ENCODE data around the gene EXT2. TPM values are rescaled to one million over a fixed set of nuclear protein-coding genes. Genes with fewer than 3 reads are reported as not detected.

Gene EXT2
- total and polyA plus RNA-seq, 7 donors, result 11.0 to 23.5 (median 21.4) TPM

DNA sequence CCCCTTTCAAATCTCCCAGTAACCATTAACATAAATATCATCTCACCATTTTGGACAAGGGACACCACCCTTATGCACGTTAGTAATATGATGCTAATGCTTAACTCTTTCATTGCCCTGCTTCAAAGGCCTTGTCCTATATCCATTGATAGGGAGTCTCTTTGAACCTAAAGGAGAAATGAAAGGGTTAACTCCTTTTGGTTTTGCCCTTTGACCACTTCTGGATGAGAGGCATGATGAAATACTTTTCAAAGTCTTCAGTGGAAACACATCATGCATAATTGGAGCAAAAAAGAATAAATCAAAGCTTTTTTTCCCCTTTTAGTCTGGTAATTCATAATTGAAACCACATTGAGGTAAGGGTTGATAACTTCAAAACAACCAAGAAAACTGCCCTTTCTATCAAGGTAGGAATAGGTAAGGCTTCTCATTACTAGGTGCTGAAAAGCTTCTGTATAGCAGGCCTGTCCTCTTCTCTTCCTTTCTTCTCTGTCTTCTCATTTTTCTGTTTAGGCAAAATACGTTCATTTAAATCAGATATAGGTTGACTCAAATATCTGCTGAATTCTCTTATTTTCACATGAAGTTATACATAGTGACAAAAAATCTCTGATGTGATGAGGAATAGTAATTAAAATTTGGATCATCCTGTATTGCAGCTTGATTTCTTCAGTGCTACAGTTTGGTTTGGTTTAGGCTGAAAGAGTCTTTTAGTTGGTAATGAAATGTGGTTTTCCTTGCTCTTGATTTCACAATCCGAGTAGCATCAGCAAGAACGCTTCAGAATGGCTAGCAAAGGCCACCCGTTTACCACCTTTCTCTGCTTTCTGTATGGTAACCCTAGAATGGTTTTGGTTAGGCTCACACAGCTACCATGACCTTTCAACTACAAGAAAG lies 94.8 kb downstream of the EXT2 start:
- intact Hi-C loops (cut with DNase I), result no loop called here
- no peak for TF ChIP-seq CTCF (IDR thresholded peaks at IDR 0.05)
- no peaks in the 10 kb centered on the region for H3K27me3 ChIP-seq (ENCODE audit: insufficient read depth in 3 of 3, low read length in 2 of 3)
- ATAC-seq (no peak), DNase-seq (no peak)
- no peak overlapping the region for H3K27ac ChIP-seq
- peaks cover 18% of the 10 kb centered on the region for H3K9me3 ChIP-seq
- no peak overlapping the region for H3K4me3 ChIP-seq
- H3K4me1 ChIP-seq, result peaks cover 3% of the 10 kb centered on the region
- 89 to 90% (median 90%) methylated on average over 5 of the region's 5 CpGs for WGBS, 3 donors
- no peaks in the 10 kb centered on the region for H3K36me3 ChIP-seq (ENCODE audit: insufficient read depth in 1 of 2, low read depth in 1 of 2)

DNA sequence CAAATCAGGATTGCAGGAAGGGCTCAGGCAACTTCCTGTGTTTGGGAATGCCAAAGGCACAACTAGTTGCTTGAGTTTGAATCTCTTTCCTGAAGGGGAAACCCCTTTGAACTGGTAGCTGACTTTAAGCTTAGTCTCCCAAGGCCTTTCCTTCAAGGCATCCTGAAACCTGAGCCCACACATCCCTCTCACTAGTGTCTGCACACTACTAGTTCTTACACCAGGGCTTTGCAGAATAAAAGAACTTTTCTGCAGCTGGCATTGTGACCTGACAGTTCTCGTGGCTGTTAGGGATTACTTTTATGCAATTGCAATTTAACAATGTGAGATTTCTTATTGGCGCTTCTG lies 95.4 kb downstream of the EXT2 start:
- Histone ChIP-seq H3K36me3 (ENCODE audit: insufficient read depth in 1 of 2, low read depth in 1 of 2) (no peaks in the 10 kb centered on the region), H3K4me3 (no peak overlapping the region), H3K9me3 (peaks cover 18% of the 10 kb centered on the region), H3K4me1 (peaks cover 3% of the 10 kb centered on the region), H3K27me3 (ENCODE audit: insufficient read depth in 3 of 3, low read length in 2 of 3) (no peaks in the 10 kb centered on the region), H3K27ac (no peak overlapping the region)
- no peak for TF ChIP-seq CTCF (IDR thresholded peaks at IDR 0.05)
- no peak for DNase-seq
- ATAC-seq, result no peak
- 90 to 95% (median 91%) methylated on average over 2 of the region's 2 CpGs for WGBS, 3 donors
- intact Hi-C loops (cut with DNase I), result no loop called here

GRCh38 chr11:44191322-44192016 lies 96.0 kb downstream of the EXT2 start:
- ATAC-seq (no peak), DNase-seq (no peak)
- no peaks in the 10 kb centered on the region for H3K36me3 ChIP-seq (ENCODE audit: insufficient read depth in 1 of 2, low read depth in 1 of 2)
- no peak overlapping the region for H3K4me3 ChIP-seq
- H3K4me1 ChIP-seq, result peaks cover 3% of the 10 kb centered on the region
- WGBS, 3 donors, result 86 to 91% (median 89%) methylated on average over 4 of the region's 4 CpGs
- no peak overlapping the region for H3K27ac ChIP-seq
- H3K9me3 ChIP-seq, result peaks cover 18% of the 10 kb centered on the region
- no peak for TF ChIP-seq CTCF (IDR thresholded peaks at IDR 0.05)
- intact Hi-C loops (cut with DNase I), result no loop called here
- H3K27me3 ChIP-seq (ENCODE audit: insufficient read depth in 3 of 3, low read length in 2 of 3), result no peaks in the 10 kb centered on the region

- no peak for DNase-seq
- Histone ChIP-seq H3K27me3 (ENCODE audit: insufficient read depth in 3 of 3, low read length in 2 of 3) (no peaks in the 10 kb centered on the region), H3K36me3 (ENCODE audit: insufficient read depth in 1 of 2, low read depth in 1 of 2) (no peaks in the 10 kb centered on the region), H3K27ac (no peak overlapping the region), H3K9me3 (peaks cover 18% of the 10 kb centered on the region), H3K4me3 (no peak overlapping the region), H3K4me1 (peaks cover 3% of the 10 kb centered on the region)
- no peak for TF ChIP-seq CTCF (IDR thresholded peaks at IDR 0.05)
- no peak for ATAC-seq
- WGBS, 3 donors, result 76 to 95% (median 84%) methylated on average over 2 of the region's 2 CpGs
- intact Hi-C loops (cut with DNase I), result no loop called here
Measured at GRCh38 chr11:44192017-44192385, 96.5 kb downstream of the EXT2 start.

Measured in psoas muscle (tissue), 8 donors.